ENCODE data around the gene GARIN1A.
"Not testable (repeated sequence)": the region's sequence is repeated elsewhere in the genome, so short reads cannot be mapped to it uniquely, and the experiment has no call there.

GARIN1A gene

GRCh38 chr7:128683270-128683669 lies 11.2 kb downstream of the GARIN1A start:
- not testable (repeated sequence) for H3K27ac ChIP-seq (ENCODE audit: low read depth, low read length); H3K4me3 ChIP-seq (ENCODE audit: low read depth, low read length); H3K9me3 ChIP-seq (ENCODE audit: control insufficient read depth, insufficient read depth, low read length); H3K36me3 ChIP-seq (ENCODE audit: control insufficient read depth, insufficient read depth, low read length); H3K27me3 ChIP-seq (ENCODE audit: control insufficient read depth, insufficient read depth, low read length); H3K4me1 ChIP-seq (ENCODE audit: control insufficient read depth, insufficient read depth, low read length); H3K9ac ChIP-seq (ENCODE audit: low read depth, low read length)

GRCh38 chr7:128683738-128684137 lies 11.6 kb downstream of the GARIN1A start:
- H3K36me3 ChIP-seq (ENCODE audit: control insufficient read depth, insufficient read depth, low read length); H3K9me3 ChIP-seq (ENCODE audit: control insufficient read depth, insufficient read depth, low read length); H3K4me1 ChIP-seq (ENCODE audit: control insufficient read depth, insufficient read depth, low read length); H3K27me3 ChIP-seq (ENCODE audit: control insufficient read depth, insufficient read depth, low read length); H3K27ac ChIP-seq (ENCODE audit: low read depth, low read length); H3K4me3 ChIP-seq (ENCODE audit: low read depth, low read length); H3K9ac ChIP-seq (ENCODE audit: low read depth, low read length): not testable (repeated sequence)

GRCh38 chr7:128687131-128687530 lies 15.0 kb downstream of the GARIN1A start:
- H3K27ac ChIP-seq (ENCODE audit: low read depth, low read length) = no peak overlapping the region
- no peak overlapping the region for H3K4me3 ChIP-seq (ENCODE audit: low read depth, low read length)
- no peak overlapping the region for H3K9ac ChIP-seq (ENCODE audit: low read depth, low read length)
- no peaks in the 10 kb centered on the region for H3K36me3 ChIP-seq (ENCODE audit: control insufficient read depth, insufficient read depth, low read length)
- no peaks in the 10 kb centered on the region for H3K9me3 ChIP-seq (ENCODE audit: control insufficient read depth, insufficient read depth, low read length)
- H3K4me1 ChIP-seq (ENCODE audit: control insufficient read depth, insufficient read depth, low read length) = no peaks in the 10 kb centered on the region
- H3K27me3 ChIP-seq (ENCODE audit: control insufficient read depth, insufficient read depth, low read length) = no peaks in the 10 kb centered on the region

- no peaks in the 10 kb centered on the region for H3K9me3 ChIP-seq (ENCODE audit: control insufficient read depth, insufficient read depth, low read length)
- no peaks in the 10 kb centered on the region for H3K36me3 ChIP-seq (ENCODE audit: control insufficient read depth, insufficient read depth, low read length)
- H3K27ac ChIP-seq (ENCODE audit: low read depth, low read length) = no peak overlapping the region
- no peak overlapping the region for H3K9ac ChIP-seq (ENCODE audit: low read depth, low read length)
- no peaks in the 10 kb centered on the region for H3K27me3 ChIP-seq (ENCODE audit: control insufficient read depth, insufficient read depth, low read length)
- no peaks in the 10 kb centered on the region for H3K4me1 ChIP-seq (ENCODE audit: control insufficient read depth, insufficient read depth, low read length)
- no peak overlapping the region for H3K4me3 ChIP-seq (ENCODE audit: low read depth, low read length)
Measured at GRCh38 chr7:128688492-128688891, 16.4 kb downstream of the GARIN1A start.

- not testable (repeated sequence) for H3K9ac ChIP-seq (ENCODE audit: low read depth, low read length); H3K4me3 ChIP-seq (ENCODE audit: low read depth, low read length); H3K4me1 ChIP-seq (ENCODE audit: control insufficient read depth, insufficient read depth, low read length); H3K27ac ChIP-seq (ENCODE audit: low read depth, low read length); H3K36me3 ChIP-seq (ENCODE audit: control insufficient read depth, insufficient read depth, low read length); H3K27me3 ChIP-seq (ENCODE audit: control insufficient read depth, insufficient read depth, low read length); H3K9me3 ChIP-seq (ENCODE audit: control insufficient read depth, insufficient read depth, low read length)
Measured at GRCh38 chr7:128689161-128689935, 17.3 kb downstream of the GARIN1A start.

- no peak overlapping the region for H3K4me3 ChIP-seq (ENCODE audit: low read depth, low read length)
Measured at GRCh38 chr7:128691227-128691626, 19.1 kb downstream of the GARIN1A start.

GRCh38 chr7:128692623-128693270 lies 20.7 kb downstream of the GARIN1A start:
- H3K4me3 ChIP-seq (ENCODE audit: low read depth, low read length) = no peak overlapping the region
- no peaks in the 10 kb centered on the region for H3K36me3 ChIP-seq (ENCODE audit: control insufficient read depth, insufficient read depth, low read length)
- peaks cover 7% of the 10 kb centered on the region for H3K27me3 ChIP-seq (ENCODE audit: control insufficient read depth, insufficient read depth, low read length)
- H3K4me1 ChIP-seq (ENCODE audit: control insufficient read depth, insufficient read depth, low read length) = peaks cover under 1% of the 10 kb centered on the region; the same call in 1 of the 2 replicates
- H3K27ac ChIP-seq (ENCODE audit: low read depth, low read length) = no peak overlapping the region
- no peak overlapping the region for H3K9ac ChIP-seq (ENCODE audit: low read depth, low read length)
- no peaks in the 10 kb centered on the region for H3K9me3 ChIP-seq (ENCODE audit: control insufficient read depth, insufficient read depth, low read length)

More at GRCh38 chr7:128691227-128691626, 19.1 kb downstream of the GARIN1A start:
- H3K4me1 ChIP-seq (ENCODE audit: control insufficient read depth, insufficient read depth, low read length) = no peaks in the 10 kb centered on the region
- no peak overlapping the region for H3K27ac ChIP-seq (ENCODE audit: low read depth, low read length)
- no peaks in the 10 kb centered on the region for H3K9me3 ChIP-seq (ENCODE audit: control insufficient read depth, insufficient read depth, low read length)
- no peaks in the 10 kb centered on the region for H3K27me3 ChIP-seq (ENCODE audit: control insufficient read depth, insufficient read depth, low read length)
- H3K9ac ChIP-seq (ENCODE audit: low read depth, low read length) = no peak overlapping the region
- no peaks in the 10 kb centered on the region for H3K36me3 ChIP-seq (ENCODE audit: control insufficient read depth, insufficient read depth, low read length)

- Histone ChIP-seq H3K9me3 (ENCODE audit: control insufficient read depth, insufficient read depth, low read length) (no peaks in the 10 kb centered on the region), H3K27ac (ENCODE audit: low read depth, low read length) (no peak overlapping the region), H3K9ac (ENCODE audit: low read depth, low read length) (no peak overlapping the region), H3K27me3 (ENCODE audit: control insufficient read depth, insufficient read depth, low read length) (peaks cover 12% of the 10 kb centered on the region), H3K36me3 (ENCODE audit: control insufficient read depth, insufficient read depth, low read length) (no peaks in the 10 kb centered on the region), H3K4me3 (ENCODE audit: low read depth, low read length) (no peak overlapping the region), H3K4me1 (ENCODE audit: control insufficient read depth, insufficient read depth, low read length) (peaks cover 6% of the 10 kb centered on the region; the same call in 1 of the 2 replicates)
Measured at GRCh38 chr7:128693373-128694015, 21.4 kb downstream of the GARIN1A start.

GRCh38 chr7:128694738-128695137 lies 22.6 kb downstream of the GARIN1A start:
- H3K27ac ChIP-seq (ENCODE audit: low read depth, low read length) = no peak overlapping the region
- H3K4me1 ChIP-seq (ENCODE audit: control insufficient read depth, insufficient read depth, low read length) = peaks cover 11% of the 10 kb centered on the region
- no peak overlapping the region for H3K9ac ChIP-seq (ENCODE audit: low read depth, low read length)
- H3K9me3 ChIP-seq (ENCODE audit: control insufficient read depth, insufficient read depth, low read length) = no peaks in the 10 kb centered on the region
- peaks cover 13% of the 10 kb centered on the region for H3K27me3 ChIP-seq (ENCODE audit: control insufficient read depth, insufficient read depth, low read length)
- H3K36me3 ChIP-seq (ENCODE audit: control insufficient read depth, insufficient read depth, low read length) = no peaks in the 10 kb centered on the region
- no peak overlapping the region for H3K4me3 ChIP-seq (ENCODE audit: low read depth, low read length)

GRCh38 chr7:128697302-128697905 lies 25.3 kb downstream of the GARIN1A start:
- no peak overlapping the region for H3K27ac ChIP-seq (ENCODE audit: low read depth, low read length)
- no peaks in the 10 kb centered on the region for H3K36me3 ChIP-seq (ENCODE audit: control insufficient read depth, insufficient read depth, low read length)
- peaks cover 13% of the 10 kb centered on the region for H3K27me3 ChIP-seq (ENCODE audit: control insufficient read depth, insufficient read depth, low read length)
- peak overlapping the region; percentile 57 for H3K9ac ChIP-seq (ENCODE audit: low read depth, low read length)
- H3K4me3 ChIP-seq (ENCODE audit: low read depth, low read length) = peak overlapping the region; percentile 74
- 0 out of 2 replicates have a peak, but pooled peaks cover 5% of the 10 kb centered on the region for H3K9me3 ChIP-seq (ENCODE audit: control insufficient read depth, insufficient read depth, low read length)
- H3K4me1 ChIP-seq (ENCODE audit: control insufficient read depth, insufficient read depth, low read length) = peaks cover 14% of the 10 kb centered on the region
